HCT116 (cell line): ENCODE measurements around the gene PRPF8.

ENCODE experiments used
- CTCF ChIP-seq, 3 experiments: fragments of 200-600 bp in 1 of 3; sonication (generic) in 1 of 3; IDR thresholded peaks in 2 of 3; conservative IDR thresholded peaks in 1 of 3; 2 replicates each; pipeline ENCODE4 v1.5.1; 2012 to 2017; ENCODE audit warnings: low read depth in 2 of 3, low read length in 2 of 3, antibody characterized with exemption in 1 of 3, borderline replicate concordance in 1 of 3, control low read depth in 1 of 3, mild to moderate bottlenecking in 1 of 3, mixed read lengths in 1 of 3, mixed run types in 1 of 3, moderate library complexity in 1 of 3; ENCODE audit not compliant: insufficient read depth in 1 of 3
- EGR1 ChIP-seq: IDR thresholded peaks from 2 replicates; pipeline ENCODE4 v1.6.1; 2012; ENCODE audit warnings: low read depth
- EZH2 ChIP-seq: fragments of 200-600 bp; sonication (generic); IDR thresholded peaks from 2 replicates; pipeline ENCODE4 v1.6.1; 2017; ENCODE audit warnings: antibody characterized with exemption, mixed run types
- EZH2phosphoT487 ChIP-seq: fragments of 200-600 bp; IDR thresholded peaks from 2 replicates; pipeline ENCODE4 v1.6.1; 2018; ENCODE audit warnings: antibody characterized with exemption, borderline replicate concordance
- JUND ChIP-seq: IDR thresholded peaks from 2 replicates; pipeline ENCODE4 v1.6.1; 2012
- POLR2A ChIP-seq: IDR thresholded peaks from 2 replicates; pipeline ENCODE4 v1.7.0; 2011; ENCODE audit warnings: borderline replicate concordance; ENCODE audit not compliant: insufficient read depth, insufficient read length; ENCODE audit errors: extremely low read depth
- POLR2AphosphoS5 ChIP-seq: IDR thresholded peaks from 2 replicates; pipeline ENCODE4 v1.6.1; 2011; ENCODE audit warnings: mild to moderate bottlenecking, low read depth, low read length, moderate library complexity
- RAD21 ChIP-seq: IDR thresholded peaks from 2 replicates; pipeline ENCODE4 v1.6.1; 2012; ENCODE audit warnings: low read depth, mild to moderate bottlenecking
- SIN3A ChIP-seq: IDR thresholded peaks from 2 replicates; pipeline ENCODE4 v1.6.1; 2012; ENCODE audit warnings: low read depth
- TCF7L2 ChIP-seq: IDR thresholded peaks from 2 replicates; pipeline ENCODE4 v1.7.0; 2011; ENCODE audit warnings: borderline replicate concordance, inconsistent platforms; ENCODE audit not compliant: insufficient read depth, insufficient read length; ENCODE audit errors: extremely low read depth
- ZFX ChIP-seq: fragments of 450-650 bp; IDR thresholded peaks from 2 replicates; pipeline ENCODE4 v1.6.1; 2017

- TF ChIP-seq POLR2A: no peak
- no peak for TF ChIP-seq CTCF (IDR thresholded peaks at IDR 0.05 in 2 of 3, conservative IDR thresholded peaks at IDR 0.05 in 1 of 3; ENCODE audit: borderline replicate concordance in 1 of 3, insufficient read depth in 1 of 3, low read depth in 2 of 3, low read length in 2 of 3)
- TF ChIP-seq JUND: no peak
- no peak for TF ChIP-seq EZH2
- TF ChIP-seq EGR1: no peak
- TF ChIP-seq TCF7L2: no peak
- no peak for TF ChIP-seq POLR2AphosphoS5
- TF ChIP-seq SIN3A: no peak
- no peak for TF ChIP-seq EZH2phosphoT487
- no peak for TF ChIP-seq RAD21
- TF ChIP-seq ZFX: no peak
Measured at GRCh38 chr17:1611715-1612114, 73.0 kb downstream of the PRPF8 start.
